T-cell (primary cell): ENCODE results near the gene CPB2. TPM values are rescaled to one million over a fixed set of nuclear protein-coding genes. Genes with fewer than 3 reads are reported as not detected.

Source experiments
- ATAC-seq, 4 experiments: fragments of 200-7000 bp in 3 of 4; fragments of 150-1000 bp in 1 of 4; cut with Tn5 transposase; replicated peaks in 1 of 4; 1 replicate in 3 of 4; 2 replicates in 1 of 4; pipeline ENCODE4 v1.10.0; 2021; ENCODE audit warnings: moderate library complexity in 3 of 4, mild to moderate bottlenecking in 2 of 4, moderate number of reproducible peaks in 1 of 4
- CTCF ChIA-PET, 2 donors: fragments of 300-600 bp; sonication (Branson Sonifier 250); formaldehyde crosslinking; loops; one replicate each; lab custom pipeline; 2022; ENCODE audit warnings: antibody characterized with exemption in 2 of 2; lab: Charles Lee
- POLR2A ChIA-PET, 2 donors: fragments of 300-600 bp; sonication (Branson Sonifier 250); formaldehyde crosslinking; loops; one replicate each; lab custom pipeline; 2022; ENCODE audit warnings: antibody characterized with exemption in 2 of 2; lab: Charles Lee
- DNase-seq, 35 experiments: peaks; one replicate each; pipeline versions ENCODE4 v3.0.0 to v3.0.0-alpha.2; 2013 to 2023
- H3K27ac ChIP-seq: one replicate; pipeline ENCODE4 v1.5.1; 2013; ENCODE audit warnings: low read length
- H3K27me3 ChIP-seq, 2 experiments: replicated peaks in 1 of 2; 1 replicate in 1 of 2; 2 replicates in 1 of 2; pipeline versions ENCODE4 v1.6.1 to v1.7.0; 2013; ENCODE audit warnings: low read length in 1 of 2, mixed read lengths in 1 of 2; ENCODE audit not compliant: control insufficient read depth in 2 of 2, insufficient read depth in 2 of 2; ENCODE audit errors: extremely low read depth in 1 of 2
- H3K36me3 ChIP-seq, 2 donors: 1 replicate in 1 of 2; 2 replicates in 1 of 2; pipeline versions ENCODE4 v1.6.1 to v1.7.0; 2013; ENCODE audit warnings: low read length in 1 of 2; ENCODE audit not compliant: control insufficient read depth in 2 of 2, insufficient read depth in 1 of 2; ENCODE audit errors: extremely low read depth in 1 of 2
- H3K4me1 ChIP-seq, 2 experiments: 1 replicate in 1 of 2; 2 replicates in 1 of 2; pipeline versions ENCODE4 v1.6.1 to v1.7.0; 2013; ENCODE audit warnings: low read length in 2 of 2, mixed read lengths in 1 of 2; ENCODE audit not compliant: insufficient read depth in 2 of 2, control insufficient read depth in 1 of 2; ENCODE audit errors: extremely low read depth in 1 of 2
- H3K4me3 ChIP-seq, 2 donors: 1 replicate in 1 of 2; 2 replicates in 1 of 2; pipeline versions ENCODE4 v1.5.1 to v1.7.0; 2013; ENCODE audit warnings: mild to moderate bottlenecking in 2 of 2, low read length in 1 of 2, moderate library complexity in 1 of 2; ENCODE audit not compliant: control insufficient read depth in 1 of 2; ENCODE audit errors: extremely low read depth in 1 of 2
- H3K9me3 ChIP-seq: 2 replicates; pipeline ENCODE4 v1.7.0; 2013
- H3K27ac Mint-ChIP-seq, 2 donors: one replicate each; pipeline ENCODE4 v1.8.0; 2020 to 2021; ENCODE audit warnings: mild to moderate bottlenecking in 2 of 2, mixed read lengths in 2 of 2
- H3K27me3 Mint-ChIP-seq, 2 donors: one replicate each; pipeline ENCODE4 v1.8.0; 2021 to 2022; ENCODE audit warnings: mixed read lengths in 2 of 2
- H3K36me3 Mint-ChIP-seq: one replicate; pipeline ENCODE4 v1.8.0; 2021; ENCODE audit warnings: mixed read lengths
- H3K4me1 Mint-ChIP-seq, 3 donors: one replicate each; pipeline ENCODE4 v1.8.0; 2020 to 2022; ENCODE audit warnings: mixed read lengths in 3 of 3, mild to moderate bottlenecking in 1 of 3
- H3K4me3 Mint-ChIP-seq, 3 donors: one replicate each; pipeline ENCODE4 v1.8.0; 2020 to 2022; ENCODE audit warnings: mild to moderate bottlenecking in 3 of 3, mixed read lengths in 3 of 3, moderate library complexity in 3 of 3
- H3K9me3 Mint-ChIP-seq, 3 donors: one replicate each; pipeline ENCODE4 v1.8.0; 2020 to 2022; ENCODE audit warnings: mixed read lengths in 3 of 3
- WGBS: methylation state at CpG from one replicate; pipeline ENCODE4 v1.1.5; 2013; ENCODE audit warnings: missing lambda C conversion rate; ENCODE audit not compliant: insufficient coverage; 5-methylcytosine and 5-hydroxymethylcytosine counted together
- total RNA-seq, 35 experiments: library from RNA in 6 of 35; stranded (reverse) in 6 of 35; fragments of 120-200 nt in 1 of 35; gene quantifications; one replicate each; pipeline versions ENCODE4 v1.2.1 to v1.2.4 and lab custom pipeline; 2013 to 2026

Gene CPB2
- total RNA-seq, 5 donors from 2014 or later (not counting 1 experiment from before 2014, with no cell fraction given): 0.13 to 0.29 (median 0.28) TPM; not detected in 2

- H3K27me3 Mint-ChIP-seq: no peaks in the 10 kb centered on the region
- no peaks in the 10 kb centered on the region for H3K9me3 Mint-ChIP-seq
- peaks cover 18% of the 10 kb centered on the region for H3K36me3 Mint-ChIP-seq
- POLR2A ChIA-PET: interaction anchor here (0.5 to 0.9 kb wide), 3 partner anchors 11 to 33 kb away, joined by 3 to 10 read pairs (median 3); no protein-coding TSS in a partner anchor
- Histone ChIP-seq H3K4me3 (no peak overlapping the region), H3K27ac (peak overlapping the region; percentile 62), H3K9me3 (no peaks in the 10 kb centered on the region), H3K27me3 (no peaks in the 10 kb centered on the region), H3K36me3 (peaks cover 13 to 41% of the 10 kb centered on the region in 2 donors), H3K4me1 (peaks cover 21 to 25% of the 10 kb centered on the region in 2 experiments)
- peaks cover 48 to 54% (median 52%) of the 10 kb centered on the region in 3 donors for H3K4me1 Mint-ChIP-seq
- peak overlapping the region; percentile 91 to 92 for H3K27ac Mint-ChIP-seq
- DNase-seq (peak in 1 of 35 experiments; percentile 28), ATAC-seq (peak; percentile 36 to 55 (median 39))
- peak overlapping the region; percentile 8 to 39 (median 35) for H3K4me3 Mint-ChIP-seq
- CTCF ChIA-PET: interaction anchor here (0.6 to 3.0 kb wide), 20 partner anchors 7 to 707 kb away, joined by 3 to 23 read pairs (median 5); partner anchors contain the start of gene ZC3H13 (in 1 of the 2)
- WGBS: 19% methylated on average over 2 of the region's 11 CpGs
Observed at GRCh38 chr13:46124967-46125933, 20.4 kb upstream of the CPB2 start.

- H3K27ac Mint-ChIP-seq: peak overlapping the region; percentile 91 to 92
- no peaks in the 10 kb centered on the region for H3K9me3 Mint-ChIP-seq
- Histone ChIP-seq H3K4me1 (peaks cover 21 to 25% of the 10 kb centered on the region in 2 experiments), H3K9me3 (no peaks in the 10 kb centered on the region), H3K27ac (peak overlapping the region; percentile 62), H3K4me3 (no peak overlapping the region), H3K27me3 (no peaks in the 10 kb centered on the region), H3K36me3 (peaks cover 13 to 34% of the 10 kb centered on the region in 2 donors)
- H3K27me3 Mint-ChIP-seq: no peaks in the 10 kb centered on the region
- WGBS: 16% methylated on average over 4 of the region's 10 CpGs
- ATAC-seq: peak in 1 of 4 experiments; percentile 20
- H3K36me3 Mint-ChIP-seq: peaks cover 12% of the 10 kb centered on the region
- H3K4me1 Mint-ChIP-seq: peaks cover 51 to 54% (median 53%) of the 10 kb centered on the region in 3 donors
- CTCF ChIA-PET: interaction anchor here (0.6 to 1.6 kb wide), 3 partner anchors 12 to 73 kb away, joined by 3 to 7 read pairs (median 5); no protein-coding TSS in a partner anchor
- POLR2A ChIA-PET: interaction anchor here (0.5 to 0.8 kb wide), 4 partner anchors 12 to 182 kb away, joined by 3 to 10 read pairs (median 4); partner anchors contain the start of gene ZC3H13 (in 1 of the 2)
- H3K4me3 Mint-ChIP-seq: peak overlapping the region in 2 of 3 donors; percentile 35 to 39
- DNase-seq: peak in 5 of 35 experiments; percentile 10 to 29 (median 16)
Observed at GRCh38 chr13:46124531-46124966, 19.7 kb upstream of the CPB2 start.

- CTCF ChIA-PET: interaction anchor here in 1 of 2 donors (0.6 to 1.0 kb wide), 2 partner anchors 44 to 849 kb away, joined by 3 read pairs; no protein-coding TSS in a partner anchor
- ATAC-seq: no peak
- no peak overlapping the region for H3K4me3 Mint-ChIP-seq
Observed at GRCh38 chr13:46122304-46122703, 17.5 kb upstream of the CPB2 start.

GRCh38 chr13:46121597-46122163 is 16.8 kb upstream of the CPB2 start:
- ChIA-PET POLR2A (no interaction called here), CTCF (interaction anchor here in 1 of 2 donors (0.6 kb wide), 1 partner anchor 42 kb away, joined by 5 read pairs; no protein-coding TSS in a partner anchor)
- WGBS: 67% methylated on average over 3 of the region's 4 CpGs
- Histone ChIP-seq H3K36me3 (peaks cover 2 to 9% of the 10 kb centered on the region in 2 donors), H3K4me1 (peaks cover 18 to 25% of the 10 kb centered on the region in 2 experiments), H3K9me3 (no peaks in the 10 kb centered on the region), H3K27ac (no peak overlapping the region), H3K27me3 (no peaks in the 10 kb centered on the region), H3K4me3 (no peak overlapping the region)
- Mint-ChIP-seq H3K4me3 (no peak overlapping the region), H3K4me1 (peaks cover 49 to 51% (median 50%) of the 10 kb centered on the region in 3 donors), H3K27me3 (no peaks in the 10 kb centered on the region), H3K9me3 (no peaks in the 10 kb centered on the region), H3K36me3 (peaks cover 1% of the 10 kb centered on the region), H3K27ac (peak overlapping the region in 1 of 2 donors; percentile 7)
- no peak for ATAC-seq
- DNase-seq: no peak

More at GRCh38 chr13:46122304-46122703, 17.5 kb upstream of the CPB2 start:
- POLR2A ChIA-PET: no interaction called here
- no peak for DNase-seq
- Histone ChIP-seq H3K36me3 (peaks cover 4 to 15% of the 10 kb centered on the region in 2 donors), H3K27me3 (no peaks in the 10 kb centered on the region), H3K4me1 (peaks cover 21 to 25% of the 10 kb centered on the region in 2 experiments), H3K27ac (no peak overlapping the region), H3K4me3 (no peak overlapping the region), H3K9me3 (no peaks in the 10 kb centered on the region)
- Mint-ChIP-seq H3K27me3 (no peaks in the 10 kb centered on the region), H3K36me3 (peaks cover 5% of the 10 kb centered on the region), H3K27ac (no peak overlapping the region), H3K4me1 (peaks cover 52 to 54% (median 54%) of the 10 kb centered on the region in 3 donors), H3K9me3 (no peaks in the 10 kb centered on the region)
- 95% methylated on average over 5 of the region's 7 CpGs for WGBS

- Mint-ChIP-seq H3K36me3 (no peaks in the 10 kb centered on the region), H3K9me3 (no peaks in the 10 kb centered on the region), H3K27ac (no peak overlapping the region), H3K4me1 (peaks cover 42 to 44% (median 44%) of the 10 kb centered on the region in 3 donors), H3K4me3 (no peak overlapping the region), H3K27me3 (no peaks in the 10 kb centered on the region)
- WGBS: 80% methylated on average over 1 of the region's 2 CpGs
- DNase-seq: no peak
- no peak for ATAC-seq
- POLR2A ChIA-PET: no interaction called here
- Histone ChIP-seq H3K4me3 (no peak overlapping the region), H3K9me3 (no peaks in the 10 kb centered on the region), H3K27me3 (no peaks in the 10 kb centered on the region), H3K4me1 (peaks cover 17 to 23% of the 10 kb centered on the region in 2 experiments), H3K27ac (no peak overlapping the region), H3K36me3 (peaks cover 0 to 2% of the 10 kb centered on the region in 2 donors)
- CTCF ChIA-PET: interaction anchor here in 1 of 2 donors (0.6 kb wide), 1 partner anchor 43 kb away, joined by 5 read pairs; no protein-coding TSS in a partner anchor
Observed at GRCh38 chr13:46121033-46121432, 16.2 kb upstream of the CPB2 start.
